Upper lobe of right lung (tissue), 1 donor: ENCODE results near the gene PCDHA4. TPM values are rescaled to one million over a fixed set of nuclear protein-coding genes. Genes with fewer than 3 reads are reported as not detected.
"Not testable (repeated sequence)": the region's sequence is repeated elsewhere in the genome, so short reads cannot be mapped to it uniquely, and the experiment has no call there.

Experiments used
- ATAC-seq: fragments of 200-7000 bp; cut with Tn5 transposase; one replicate; pipeline ENCODE4 v1.9.1; 2020; ENCODE audit warnings: mild to moderate bottlenecking, moderate library complexity
- DNase-seq: peaks from one replicate; pipeline ENCODE4 v3.0.0-alpha.2; 2020
- H3K27ac ChIP-seq: fragments of 200-600 bp; one replicate; pipeline ENCODE4 v1.8.0; 2022
- H3K27me3 ChIP-seq: fragments of 200-600 bp; one replicate; pipeline ENCODE4 v1.8.0; 2022; ENCODE audit warnings: mild to moderate bottlenecking
- H3K36me3 ChIP-seq: fragments of 200-600 bp; one replicate; pipeline ENCODE4 v1.8.0; 2022
- H3K4me1 ChIP-seq: fragments of 200-600 bp; one replicate; pipeline ENCODE4 v1.8.0; 2022
- H3K4me3 ChIP-seq: fragments of 200-600 bp; one replicate; pipeline ENCODE4 v1.8.0; 2022; ENCODE audit warnings: mild to moderate bottlenecking
- H3K9me3 ChIP-seq: fragments of 200-600 bp; one replicate; pipeline ENCODE4 v1.8.0; 2022
- CTCF ChIP-seq: fragments of 200-600 bp; IDR thresholded peaks from one replicate; pipeline ENCODE4 v1.8.0; 2022; ENCODE audit warnings: antibody characterized with exemption
- intact Hi-C: fragments of 100-400 bp; cut with DNase I; formaldehyde crosslinking; loops from one replicate; pipeline ENCODE4 v1.11.0; 2022
- total RNA-seq: library from RNA; stranded (reverse); fragmentation: NEBNext Ultra II Directional; extraction: Animal tissue kit (Norgen Biotek cat#: 25700); gene quantifications from one replicate; pipeline ENCODE4 v1.2.1, GENCODE V29; 2021
- donor health status: DM: no; HTN: yes; CAD: no; lungs with severe emphysema.

PCDHA4 gene
- total RNA-seq, 1 donor from 2014 or later: 1.1 TPM

GRCh38 chr5:140822281-140822629 lies 15.4 kb downstream of the PCDHA4 start:
- Histone ChIP-seq H3K4me3 (no peak overlapping the region), H3K27me3 (peaks cover 4% of the 10 kb centered on the region), H3K27ac (no peak overlapping the region), H3K36me3 (no peaks in the 10 kb centered on the region), H3K4me1 (no peaks in the 10 kb centered on the region), H3K9me3 (no peaks in the 10 kb centered on the region)
- intact Hi-C loops: no loop called here
- TF ChIP-seq CTCF: no peak
- DNase-seq: no peak
- no peak for ATAC-seq

- H3K9me3 ChIP-seq, H3K4me1 ChIP-seq, intact Hi-C loops, H3K4me3 ChIP-seq, ATAC-seq, DNase-seq, H3K27ac ChIP-seq, H3K36me3 ChIP-seq: not testable (repeated sequence)
- peaks cover 11% of the 10 kb centered on the region for H3K27me3 ChIP-seq
Measured at GRCh38 chr5:140822969-140823368, 16.1 kb downstream of the PCDHA4 start.

DNA sequence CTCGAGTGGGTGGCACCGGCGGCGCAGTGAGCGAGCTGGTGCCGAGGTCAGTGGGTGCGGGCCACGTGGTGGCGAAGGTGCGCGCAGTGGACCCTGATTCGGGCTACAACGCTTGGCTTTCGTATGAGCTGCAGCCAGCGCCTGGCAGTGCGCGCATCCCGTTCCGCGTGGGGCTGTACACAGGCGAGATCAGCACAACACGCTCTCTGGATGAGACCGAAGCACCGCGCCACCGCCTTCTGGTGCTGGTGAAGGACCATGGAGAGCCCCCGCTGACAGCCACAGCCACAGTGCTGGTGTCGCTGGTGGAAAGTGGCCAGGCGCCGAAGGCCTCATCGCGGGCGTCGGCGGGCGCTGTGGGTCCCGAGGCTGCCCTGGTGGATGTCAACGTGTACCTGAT lies 16.6 kb downstream of the PCDHA4 start:
- H3K4me1 ChIP-seq: no peaks in the 10 kb centered on the region
- H3K27me3 ChIP-seq: peaks cover 13% of the 10 kb centered on the region
- ATAC-seq (no peak), DNase-seq (no peak)
- H3K36me3 ChIP-seq: no peaks in the 10 kb centered on the region
- H3K27ac ChIP-seq: no peak overlapping the region
- no peak for TF ChIP-seq CTCF
- H3K4me3 ChIP-seq: no peak overlapping the region
- intact Hi-C loops: no loop called here
- H3K9me3 ChIP-seq: peaks cover 5% of the 10 kb centered on the region

- no peak within 1 kb of the TSS for H3K27ac ChIP-seq
- no peaks in the 10 kb centered on the region for H3K4me1 ChIP-seq
- H3K27me3 ChIP-seq: peaks cover 14% of the 10 kb centered on the region
- intact Hi-C loops: no loop called here
- TF ChIP-seq CTCF: no peak
- peaks cover 5% of the 10 kb centered on the region for H3K9me3 ChIP-seq
- peak within 1 kb of the TSS; percentile 6 for H3K4me3 ChIP-seq
- no peaks in the 10 kb centered on the region for H3K36me3 ChIP-seq
- DNase-seq: no peak
- ATAC-seq: no peak
Measured at GRCh38 chr5:140827704-140828361, 21.0 kb downstream of the PCDHA4 start, which contains the start of gene PCDHA6. PCDHA6 (plus strand) TSS chr5:140827960; CDS start chr5:140828092, 132 bp downstream.

- H3K9me3 ChIP-seq: peaks cover 5% of the 10 kb centered on the region
- no peaks in the 10 kb centered on the region for H3K4me1 ChIP-seq
- H3K27me3 ChIP-seq: peaks cover 17% of the 10 kb centered on the region
- no peaks in the 10 kb centered on the region for H3K36me3 ChIP-seq
- ATAC-seq: no peak
- TF ChIP-seq CTCF: no peak
- intact Hi-C loops: no loop called here
- peak overlapping the region; percentile 6 for H3K4me3 ChIP-seq
- H3K27ac ChIP-seq: no peak overlapping the region
- no peak for DNase-seq
Measured at GRCh38 chr5:140828362-140828737, 21.5 kb downstream of the PCDHA4 start.

DNA sequence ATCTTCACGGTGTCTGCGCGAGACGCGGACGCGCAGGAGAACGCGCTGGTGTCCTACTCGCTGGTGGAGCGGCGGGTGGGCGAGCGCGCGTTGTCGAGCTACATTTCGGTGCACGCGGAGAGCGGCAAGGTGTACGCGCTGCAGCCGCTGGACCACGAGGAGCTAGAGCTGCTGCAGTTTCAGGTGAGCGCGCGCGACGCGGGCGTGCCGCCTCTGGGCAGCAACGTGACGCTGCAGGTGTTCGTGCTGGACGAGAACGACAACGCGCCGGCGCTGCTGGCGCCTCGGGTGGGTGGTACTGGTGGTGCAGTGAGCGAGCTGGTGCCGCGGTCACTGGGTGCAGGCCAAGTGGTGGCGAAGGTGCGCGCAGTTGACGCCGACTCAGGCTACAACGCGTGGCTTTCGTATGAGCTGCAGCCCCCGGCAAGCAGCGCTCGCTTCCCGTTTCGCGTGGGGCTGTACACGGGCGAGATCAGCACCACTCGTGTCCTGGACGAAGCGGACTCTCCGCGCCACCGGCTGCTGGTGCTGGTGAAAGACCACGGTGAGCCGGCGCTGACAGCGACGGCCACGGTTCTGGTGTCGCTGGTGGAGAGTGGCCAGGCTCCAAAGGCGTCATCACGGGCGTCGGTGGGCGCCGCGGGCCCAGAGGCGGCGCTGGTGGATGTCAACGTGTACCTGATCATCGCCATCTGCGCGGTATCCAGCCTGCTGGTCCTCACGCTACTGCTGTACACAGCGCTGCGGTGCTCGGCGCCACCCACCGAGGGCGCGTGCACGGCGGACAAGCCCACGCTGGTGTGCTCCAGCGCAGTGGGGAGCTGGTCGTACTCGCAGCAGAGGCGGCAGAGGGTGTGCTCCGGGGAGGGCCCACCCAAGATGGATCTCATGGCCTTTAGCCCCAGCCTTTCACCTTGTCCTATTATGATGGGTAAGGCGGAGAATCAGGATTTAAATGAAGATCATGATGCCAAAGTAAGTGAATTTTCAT lies 22.9 kb downstream of the PCDHA4 start:
- H3K4me3 ChIP-seq, H3K27ac ChIP-seq, DNase-seq, H3K9me3 ChIP-seq, ATAC-seq, H3K4me1 ChIP-seq, intact Hi-C loops, H3K36me3 ChIP-seq: not testable (repeated sequence)
- H3K27me3 ChIP-seq: peaks cover 17% of the 10 kb centered on the region
